Thyroid gland (tissue), 4 donors: ENCODE measurements around the gene DRAXIN. TPM values are rescaled to one million over a fixed set of nuclear protein-coding genes. Genes with fewer than 3 reads are reported as not detected.

Experiments
- DNase-seq, 2 donors: peaks; one replicate each; pipeline ENCODE4 v3.0.0-alpha.2; 2019
- H3K27ac ChIP-seq, 3 donors: fragments of 200-600 bp; sonication (generic); 1 replicate in 2 of 3; 2 replicates in 1 of 3; pipeline ENCODE4 v1.5.1; 2016 to 2019; ENCODE audit warnings: mild to moderate bottlenecking in 1 of 3, moderate library complexity in 1 of 3
- H3K27me3 ChIP-seq: fragments of 200-600 bp; sonication (generic); one replicate; pipeline ENCODE4 v1.5.1; 2019
- H3K36me3 ChIP-seq, 2 donors: fragments of 200-600 bp; sonication (generic); one replicate each; pipeline ENCODE4 v1.5.1; 2016 to 2019
- H3K4me1 ChIP-seq, 2 donors: fragments of 200-600 bp; sonication (generic); one replicate each; pipeline ENCODE4 v1.5.1; 2017 to 2019
- H3K4me3 ChIP-seq, 3 donors: fragments of 200-600 bp; sonication (generic); replicated peaks in 1 of 3; 1 replicate in 2 of 3; 2 replicates in 1 of 3; pipeline ENCODE4 v1.5.1; 2016; ENCODE audit warnings: mild to moderate bottlenecking in 1 of 3
- H3K9me3 ChIP-seq: fragments of 200-600 bp; sonication (generic); one replicate; pipeline ENCODE4 v1.5.1; 2017
- POLR2A ChIP-seq, 2 donors: fragments of 450-650 bp; IDR thresholded peaks; one replicate each; pipeline ENCODE4 v1.6.1; 2017; ENCODE audit warnings: antibody characterized with exemption in 2 of 2, mild to moderate bottlenecking in 2 of 2, moderate library complexity in 1 of 2
- WGBS, 2 donors: methylation state at CpG; one replicate each; pipeline ENCODE4 v1.1.5; 2017; 5-methylcytosine and 5-hydroxymethylcytosine counted together
- intact Hi-C: fragments of 100-400 bp; cut with DNase I; formaldehyde crosslinking; loops from one replicate; pipeline ENCODE4 v1.15.1; 2023
- total RNA-seq, 4 donors: library from RNA; depleted of rRNA; stranded (reverse); fragments of >200 nt; gene quantifications; one replicate each; pipeline ENCODE4 v1.2.3, GENCODE V29; 2016
- TF ChIP-seq, protein P1 (sequence below), 6 experiments: fragments of 200-600 bp in 3 of 6; fragments of 450-650 bp in 3 of 6; sonication (generic) in 3 of 6; IDR thresholded peaks; one replicate each; pipeline ENCODE4 v1.5.1; 2016 to 2019; ENCODE audit warnings: antibody characterized with exemption in 6 of 6, mild to moderate bottlenecking in 2 of 6, inconsistent platforms in 1 of 6, moderate library complexity in 1 of 6

The DRAXIN gene
- total RNA-seq, 4 donors from 2014 or later = not detected

DNA sequence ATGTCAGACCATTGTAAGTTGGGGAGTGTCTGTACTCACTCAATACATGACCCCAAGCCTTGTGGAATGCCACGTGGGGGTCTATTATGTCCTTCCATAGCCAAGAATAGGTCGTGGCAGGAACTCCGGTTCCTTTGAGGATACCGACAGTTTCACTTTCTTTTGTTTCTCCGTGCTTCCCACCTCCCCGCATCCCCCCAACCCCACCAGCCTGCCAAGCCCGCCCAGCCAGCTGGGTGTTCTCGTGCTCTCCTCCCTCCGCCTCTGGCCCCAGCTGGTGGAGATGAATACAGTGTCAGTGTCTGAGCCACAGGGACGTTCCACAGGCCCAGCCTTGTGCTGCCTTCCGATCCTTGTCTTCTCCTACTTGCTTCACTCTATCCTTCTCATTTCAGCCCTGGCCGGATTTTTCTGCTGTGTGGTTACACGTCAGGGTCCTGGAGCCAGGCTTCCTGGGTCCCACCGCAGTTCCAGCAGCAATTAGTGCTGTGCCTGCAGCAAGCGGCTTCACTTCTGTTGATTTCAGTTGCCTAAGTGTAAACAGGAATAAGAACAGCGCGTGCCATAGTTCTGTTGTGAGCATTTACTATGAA lies 40.3 kb downstream of the DRAXIN start:
- H3K27ac ChIP-seq = peak overlapping the region in 1 of 3 donors; percentile 17
- DNase-seq = peak in 1 of 2 donors; percentile 68

DNA sequence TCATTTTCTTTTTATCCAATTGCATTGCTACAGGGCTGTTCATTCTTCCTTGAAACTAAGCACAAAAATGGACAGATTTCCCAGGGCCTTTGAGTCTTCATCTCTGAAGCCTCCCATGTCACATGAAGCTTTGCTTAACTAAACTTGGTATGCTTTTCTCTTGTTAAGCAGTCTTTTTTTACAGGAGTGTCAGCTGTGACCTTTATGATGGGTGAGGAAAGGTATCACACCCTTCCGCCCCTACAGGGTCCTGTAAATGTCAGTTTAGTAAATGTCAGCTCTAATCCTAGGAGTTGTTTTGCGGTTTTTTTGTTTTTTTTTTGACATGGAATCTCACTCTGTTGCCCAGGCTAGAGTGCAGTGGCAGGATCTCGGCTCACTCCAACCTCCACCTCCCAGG lies 41.8 kb downstream of the DRAXIN start:
- intact Hi-C loops = no loop called here
- Histone ChIP-seq H3K4me3 (no peak overlapping the region), H3K27me3 (no peaks in the 10 kb centered on the region), H3K36me3 (no peaks in the 10 kb centered on the region), H3K27ac (no peak overlapping the region), H3K9me3 (no peaks in the 10 kb centered on the region), H3K4me1 (peaks cover 13 to 38% of the 10 kb centered on the region in 2 donors)
- no peak for DNase-seq
- WGBS, 2 donors = 92 to 94% methylated on average over 3 of the region's 3 CpGs
- TF ChIP-seq, protein P1, sequence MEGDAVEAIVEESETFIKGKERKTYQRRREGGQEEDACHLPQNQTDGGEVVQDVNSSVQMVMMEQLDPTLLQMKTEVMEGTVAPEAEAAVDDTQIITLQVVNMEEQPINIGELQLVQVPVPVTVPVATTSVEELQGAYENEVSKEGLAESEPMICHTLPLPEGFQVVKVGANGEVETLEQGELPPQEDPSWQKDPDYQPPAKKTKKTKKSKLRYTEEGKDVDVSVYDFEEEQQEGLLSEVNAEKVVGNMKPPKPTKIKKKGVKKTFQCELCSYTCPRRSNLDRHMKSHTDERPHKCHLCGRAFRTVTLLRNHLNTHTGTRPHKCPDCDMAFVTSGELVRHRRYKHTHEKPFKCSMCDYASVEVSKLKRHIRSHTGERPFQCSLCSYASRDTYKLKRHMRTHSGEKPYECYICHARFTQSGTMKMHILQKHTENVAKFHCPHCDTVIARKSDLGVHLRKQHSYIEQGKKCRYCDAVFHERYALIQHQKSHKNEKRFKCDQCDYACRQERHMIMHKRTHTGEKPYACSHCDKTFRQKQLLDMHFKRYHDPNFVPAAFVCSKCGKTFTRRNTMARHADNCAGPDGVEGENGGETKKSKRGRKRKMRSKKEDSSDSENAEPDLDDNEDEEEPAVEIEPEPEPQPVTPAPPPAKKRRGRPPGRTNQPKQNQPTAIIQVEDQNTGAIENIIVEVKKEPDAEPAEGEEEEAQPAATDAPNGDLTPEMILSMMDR (IDR thresholded peaks at IDR 0.05) = no peak
- TF ChIP-seq POLR2A (IDR thresholded peaks at IDR 0.05) = no peak

More for the DNA sequence above, 40.3 kb downstream of the DRAXIN start:
- Histone ChIP-seq H3K4me1 (peaks cover 5 to 24% of the 10 kb centered on the region in 2 donors), H3K36me3 (no peaks in the 10 kb centered on the region), H3K9me3 (no peaks in the 10 kb centered on the region), H3K27me3 (no peaks in the 10 kb centered on the region), H3K4me3 (peak overlapping the region in 1 of 3 donors; percentile 12)
- 23 to 41% methylated on average over 16 of the region's 17 CpGs for WGBS, 2 donors
- intact Hi-C loops = no loop called here
- no peak for TF ChIP-seq POLR2A (IDR thresholded peaks at IDR 0.05)
- TF ChIP-seq, protein P1 (IDR thresholded peaks at IDR 0.05) = no peak

DNA sequence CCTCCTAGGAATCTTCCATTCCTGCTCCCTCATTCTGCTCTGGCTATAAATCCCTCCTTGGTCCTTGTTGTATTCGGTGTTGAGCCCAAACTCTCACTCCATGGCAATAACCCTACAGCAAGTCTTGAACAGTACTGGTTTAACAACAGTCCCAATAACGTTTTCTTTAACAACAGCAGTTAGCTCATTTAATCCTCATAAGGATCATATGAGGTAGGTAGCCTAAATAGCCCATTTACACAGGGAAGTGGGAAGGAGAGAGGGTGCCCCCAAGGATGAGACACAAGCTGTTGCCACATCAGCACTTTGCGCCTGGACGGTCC lies 44.0 kb downstream of the DRAXIN start:
- H3K36me3 ChIP-seq = no peaks in the 10 kb centered on the region
- DNase-seq = no peak
- intact Hi-C loops = loop anchor here (5.0 kb wide), 1 partner anchor 57 kb away; no protein-coding TSS in a partner anchor
- WGBS, 2 donors = 31 to 42% methylated on average over 4 of the region's 4 CpGs
- no peaks in the 10 kb centered on the region for H3K27me3 ChIP-seq
- peak overlapping the region in 1 of 3 donors; percentile 95 for H3K4me3 ChIP-seq
- no peaks in the 10 kb centered on the region for H3K9me3 ChIP-seq
- peaks cover 13 to 42% of the 10 kb centered on the region in 2 donors for H3K4me1 ChIP-seq
- H3K27ac ChIP-seq = peak overlapping the region; percentile 3 to 90 (median 43)
- TF ChIP-seq POLR2A (IDR thresholded peaks at IDR 0.05) = no peak
- TF ChIP-seq, protein P1 (IDR thresholded peaks at IDR 0.05) = no peak

DNA sequence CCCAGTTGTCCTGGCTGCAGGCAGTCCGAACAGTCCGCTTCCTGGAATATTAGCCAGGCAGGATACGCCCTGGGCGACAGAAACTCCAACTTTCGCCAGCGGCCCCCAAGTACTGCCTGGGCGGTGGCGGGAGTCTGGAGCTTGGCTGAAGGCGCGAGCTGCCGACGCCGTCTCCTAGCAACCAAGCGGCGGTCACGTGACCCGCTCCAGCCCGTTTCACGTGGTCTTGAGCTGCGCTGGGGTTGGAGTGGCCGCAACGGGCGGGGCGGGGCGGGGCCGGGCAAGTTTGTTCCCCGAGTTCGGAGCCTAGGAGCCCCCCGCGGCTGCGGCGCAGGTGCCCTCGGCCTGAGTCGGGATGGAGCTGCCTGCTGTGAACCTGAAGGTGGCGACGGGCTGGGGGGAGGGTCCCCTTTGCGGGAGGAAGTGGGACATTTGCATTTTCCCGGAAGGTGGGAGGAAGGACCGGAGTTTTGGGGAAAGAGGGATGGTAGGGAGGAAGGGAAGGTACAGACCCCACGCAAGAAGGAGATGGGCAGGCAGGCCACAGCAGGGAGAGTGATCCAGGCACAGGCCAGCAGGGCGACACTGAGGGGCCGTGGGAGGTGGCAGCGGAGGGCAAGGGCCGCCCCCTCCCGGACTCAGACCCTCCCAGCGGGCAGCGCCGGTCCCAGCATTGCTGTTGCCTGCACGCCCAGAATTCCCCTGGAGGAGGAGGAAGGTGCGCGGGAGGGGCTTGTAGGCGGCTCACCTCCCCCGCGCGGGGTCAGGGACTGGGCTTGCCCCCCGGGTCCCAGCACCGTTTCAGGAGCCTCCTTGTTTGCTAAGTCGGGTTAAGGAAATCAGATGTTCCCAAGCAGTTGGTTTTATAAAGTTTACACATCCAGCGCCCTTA lies 44.6 kb downstream of the DRAXIN start, which contains the start of gene AGTRAP:
Gene AGTRAP (plus strand): TSS at position 283 of the 892 bp plus-strand sequence. CDS start 73 bp downstream, at position 356.
- peak within 1 kb of the TSS; percentile 85 to 90 (median 89) for H3K27ac ChIP-seq
- TF ChIP-seq, protein P1 (IDR thresholded peaks at IDR 0.05) = peak in 2 of 6 experiments; percentile 14 to 15
- TF ChIP-seq POLR2A (IDR thresholded peaks at IDR 0.05) = peak in 1 of 2 donors; percentile 57
- no peaks in the 10 kb centered on the region for H3K27me3 ChIP-seq
- peak; percentile 96 to 97 for DNase-seq
- H3K36me3 ChIP-seq = no peaks in the 10 kb centered on the region
- WGBS, 2 donors = 0 to 1% methylated on average over 22 to 39 of the region's 59 CpGs
- no peaks in the 10 kb centered on the region for H3K9me3 ChIP-seq
- intact Hi-C loops = loop anchor here (5.0 kb wide), 1 partner anchor 56 kb away; no protein-coding TSS in a partner anchor
- H3K4me1 ChIP-seq = peaks cover 13 to 40% of the 10 kb centered on the region in 2 donors
- H3K4me3 ChIP-seq = peak within 1 kb of the TSS; percentile 42 to 98 (median 95)
